K562 (cell line): ENCODE measurements around the gene YIF1A. TPM values are rescaled to one million over a fixed set of nuclear protein-coding genes. Genes with fewer than 3 reads are reported as not detected.

Source experiments
- ARHGAP35 ChIP-seq: fragments of 450-650 bp; IDR thresholded peaks from 2 replicates; pipeline ENCODE4 v1.6.1; 2018; ENCODE audit not compliant: partially characterized antibody
- BCL6 ChIP-seq: fragments of 250-450 bp; sonication (Bioruptor Pico); IDR thresholded peaks from 2 replicates; pipeline ENCODE4 v1.4.0; 2020
- CTBP1 ChIP-seq: fragments of 450-650 bp; IDR thresholded peaks from 2 replicates; pipeline ENCODE4 v1.6.1; 2016; ENCODE audit warnings: borderline replicate concordance
- ELF2 ChIP-seq: fragments of 250-450 bp; sonication (Bioruptor Pico); IDR thresholded peaks from 2 replicates; pipeline ENCODE4 v1.5.0; 2021; ENCODE audit warnings: mild to moderate bottlenecking
- HDAC2 ChIP-seq: fragments of 450-650 bp; IDR thresholded peaks from 2 replicates; pipeline ENCODE4 v1.6.1; 2016; ENCODE audit warnings: mild to moderate bottlenecking
- HMG20A ChIP-seq: fragments of 450-650 bp; formaldehyde crosslinking; conservative IDR thresholded peaks from 2 replicates; pipeline ENCODE4 v1.4.0; 2020; ENCODE audit warnings: mild to moderate bottlenecking, mixed read lengths
- KLF1 ChIP-seq: fragments of 450-650 bp; IDR thresholded peaks from 2 replicates; pipeline ENCODE4 v1.6.1; 2016; ENCODE audit warnings: missing genetic modification characterization, missing compliant biosample characterization
- NR2C1 ChIP-seq, 2 experiments: fragments of 450-650 bp; IDR thresholded peaks; 2 replicates each; pipeline ENCODE4 v1.6.1; 2017; ENCODE audit warnings: mild to moderate bottlenecking in 2 of 2, antibody characterized with exemption in 1 of 2, inconsistent platforms in 1 of 2, missing compliant biosample characterization in 1 of 2, missing genetic modification characterization in 1 of 2
- NR2C2 ChIP-seq, 2 experiments: fragments of 200-800 bp in 1 of 2; sonication (Bioruptor generic) in 1 of 2; sonication (generic) in 1 of 2; formaldehyde crosslinking in 1 of 2; IDR thresholded peaks; 2 replicates each; pipeline versions ENCODE4 v1.6.1 to v1.8.0; 2016 to 2022; ENCODE audit warnings: mild to moderate bottlenecking in 1 of 2, missing compliant biosample characterization in 1 of 2, missing genetic modification characterization in 1 of 2, missing genetic modification reagents in 1 of 2
- POU5F1 ChIP-seq: fragments of 150-350 bp; IDR thresholded peaks from 2 replicates; pipeline ENCODE4 v1.6.1; 2014; ENCODE audit warnings: borderline replicate concordance, low read length, low read depth, mild to moderate bottlenecking; ENCODE audit not compliant: partially characterized antibody
- PRMT5 ChIP-seq: sonication (generic); formaldehyde crosslinking; IDR thresholded peaks from 2 replicates; pipeline ENCODE4 v1.5.0; 2020; ENCODE audit warnings: missing genetic modification reagents
- PURB ChIP-seq: sonication (generic); formaldehyde crosslinking; IDR thresholded peaks from 2 replicates; pipeline ENCODE4 v1.9.0; 2021; ENCODE audit warnings: low read depth, mild to moderate bottlenecking, missing genetic modification reagents
- RAD51 ChIP-seq: fragments of 450-650 bp; IDR thresholded peaks from 2 replicates; pipeline ENCODE4 v1.7.1; 2016; ENCODE audit warnings: low read depth, mild to moderate bottlenecking, borderline replicate concordance
- RHOXF2B ChIP-seq: fragments of 250-450 bp; sonication (Bioruptor Pico); conservative IDR thresholded peaks from 2 replicates; pipeline ENCODE4 v1.5.1; 2021
- SAFB ChIP-seq: fragments of 200-400 bp; formaldehyde crosslinking; IDR thresholded peaks from 2 replicates; pipeline ENCODE4 v1.6.1; 2017; ENCODE audit warnings: low read depth, low read length, borderline replicate concordance
- SIN3B ChIP-seq: fragments of 450-650 bp; IDR thresholded peaks from 2 replicates; pipeline ENCODE4 v1.6.1; 2017; ENCODE audit warnings: low read depth, mild to moderate bottlenecking, moderate library complexity
- SNRNP70 ChIP-seq: fragments of 200-400 bp; formaldehyde crosslinking; optimal IDR thresholded peaks from 2 replicates; pipeline ENCODE3; 2017; ENCODE audit warnings: low read depth, low read length
- TAF7 ChIP-seq: fragments of 450-650 bp; IDR thresholded peaks from 2 replicates; pipeline ENCODE4 v1.6.1; 2016; ENCODE audit warnings: missing genetic modification characterization, missing compliant biosample characterization
- ZNF197 ChIP-seq: fragments of 200-800 bp; sonication (Bioruptor generic); IDR thresholded peaks from 2 replicates; pipeline ENCODE4 v1.6.1; 2016; ENCODE audit warnings: low read depth, missing genetic modification characterization, missing compliant biosample characterization
- ZNF263 ChIP-seq: sonication (generic); formaldehyde crosslinking; IDR thresholded peaks from 2 replicates; pipeline ENCODE4 v1.8.0; 2022; ENCODE audit warnings: mild to moderate bottlenecking, missing genetic modification reagents, borderline replicate concordance
- ZNF586 ChIP-seq: fragments of 450-650 bp; formaldehyde crosslinking; conservative IDR thresholded peaks from 2 replicates; pipeline ENCODE4 v1.4.0; 2020; ENCODE audit warnings: mild to moderate bottlenecking, moderate library complexity
- ZNF695 ChIP-seq: fragments of 450-650 bp; formaldehyde crosslinking; IDR thresholded peaks from 2 replicates; pipeline ENCODE4 v1.4.0; 2020; ENCODE audit warnings: mild to moderate bottlenecking, moderate library complexity
- ZSCAN32 ChIP-seq: fragments of 450-650 bp; formaldehyde crosslinking; IDR thresholded peaks from 2 replicates; pipeline ENCODE4 v1.4.0; 2020; ENCODE audit warnings: mild to moderate bottlenecking, moderate library complexity
- polyA plus RNA-seq, 8 experiments: library from polyadenylated mRNA; depleted of rRNA in 4 of 8; stranded (reverse) in 5 of 8; unstranded in 3 of 8; fragments of >200 nt; fragmentation: Nextera tagmentation in 2 of 8; fragmentation: Illumina TruSeq in 1 of 8; extraction: Ambion mirVana in 2 of 8; extraction: Trizol in 1 of 8; gene quantifications; 2 replicates each; pipeline versions ENCODE4 v1.2.1 to v1.2.3, GENCODE V29; 2011 to 2014; ENCODE audit warnings: inconsistent platforms in 1 of 8, missing spikeins in 1 of 8
- total RNA-seq, 7 experiments: library from RNA; depleted of rRNA in 6 of 7; stranded (reverse); fragments of >200 nt in 6 of 7; fragmentation: Illumina TruSeq in 2 of 7; extraction: Trizol in 2 of 7; gene quantifications; 2 replicates each; pipeline versions ENCODE4 v1.2.1 to v1.2.3, GENCODE V29; 2011 to 2021; ENCODE audit warnings: low replicate concordance in 1 of 7
- TF ChIP-seq, protein P1 (sequence below): sonication (generic); formaldehyde crosslinking; IDR thresholded peaks from 2 replicates; pipeline ENCODE4 v1.8.1; 2023; ENCODE audit warnings: mild to moderate bottlenecking, missing genetic modification reagents, moderate library complexity
- TF ChIP-seq, protein P2 (sequence below): fragments of 250-450 bp; sonication (Bioruptor Pico); IDR thresholded peaks from 2 replicates; pipeline ENCODE4 v1.9.0; 2021; ENCODE audit warnings: mild to moderate bottlenecking
- TF ChIP-seq, protein P3 (sequence below): fragments of 250-450 bp; sonication (Bioruptor Pico); IDR thresholded peaks from 2 replicates; pipeline ENCODE4 v1.4.0; 2020; ENCODE audit warnings: mild to moderate bottlenecking, moderate library complexity

Gene YIF1A
- total and polyA plus RNA-seq, 9 of the 15 experiments (the other 6 are each of a cell fraction or from before 2014, with no cell fraction given) = 8.6 to 121 (median 77.2) TPM

DNA sequence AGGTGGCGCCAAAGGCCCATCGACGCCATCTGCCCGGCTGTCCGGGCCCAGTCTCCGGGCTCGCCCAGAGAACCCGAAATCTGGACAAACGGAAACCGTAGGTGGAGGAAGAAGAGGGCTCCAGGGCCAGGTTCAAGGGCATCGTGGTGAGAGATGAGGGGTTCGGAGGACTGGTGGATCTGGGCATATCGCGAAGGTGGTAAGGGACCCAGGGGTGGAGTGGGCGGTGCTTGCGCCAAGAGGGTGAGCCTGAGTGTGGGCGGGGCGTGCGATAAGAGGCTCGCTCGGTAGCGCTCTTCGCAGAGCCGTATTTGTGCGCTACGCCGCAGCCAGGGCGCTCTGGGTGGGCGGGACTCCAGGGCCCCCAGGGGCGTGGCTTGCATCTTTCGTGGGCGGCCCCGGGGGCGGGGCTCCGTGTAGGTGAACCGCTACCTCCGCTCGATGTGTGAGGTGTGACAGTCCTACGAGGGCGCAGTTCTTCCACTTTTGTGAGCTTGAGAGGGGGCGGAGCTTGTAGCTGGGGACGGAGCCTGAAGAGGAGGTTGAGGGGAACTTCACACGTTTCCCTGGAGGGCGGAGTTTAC, 23.1 kb upstream of the YIF1A start (continued):
- TF ChIP-seq SNRNP70 = no peak
- TF ChIP-seq, protein P1, sequence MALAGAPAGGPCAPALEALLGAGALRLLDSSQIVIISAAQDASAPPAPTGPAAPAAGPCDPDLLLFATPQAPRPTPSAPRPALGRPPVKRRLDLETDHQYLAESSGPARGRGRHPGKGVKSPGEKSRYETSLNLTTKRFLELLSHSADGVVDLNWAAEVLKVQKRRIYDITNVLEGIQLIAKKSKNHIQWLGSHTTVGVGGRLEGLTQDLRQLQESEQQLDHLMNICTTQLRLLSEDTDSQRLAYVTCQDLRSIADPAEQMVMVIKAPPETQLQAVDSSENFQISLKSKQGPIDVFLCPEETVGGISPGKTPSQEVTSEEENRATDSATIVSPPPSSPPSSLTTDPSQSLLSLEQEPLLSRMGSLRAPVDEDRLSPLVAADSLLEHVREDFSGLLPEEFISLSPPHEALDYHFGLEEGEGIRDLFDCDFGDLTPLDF (CRISPR knock-in tag) = 0 out of 2 replicates have a peak, but pooled peaks have one; percentile 80
- TF ChIP-seq CTBP1 = peak; percentile 94
- TF ChIP-seq ZNF263 (CRISPR knock-in tag) = peak; percentile 27; the same call in 1 of the 2 replicates
- TF ChIP-seq PURB (CRISPR knock-in tag) = no peak
- no peak for TF ChIP-seq ELF2 (CRISPR knock-in tag)
- TF ChIP-seq, protein P2, sequence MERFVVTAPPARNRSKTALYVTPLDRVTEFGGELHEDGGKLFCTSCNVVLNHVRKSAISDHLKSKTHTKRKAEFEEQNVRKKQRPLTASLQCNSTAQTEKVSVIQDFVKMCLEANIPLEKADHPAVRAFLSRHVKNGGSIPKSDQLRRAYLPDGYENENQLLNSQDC (CRISPR knock-in tag) = no peak
- no peak for TF ChIP-seq ZSCAN32 (CRISPR knock-in tag)
- TF ChIP-seq ARHGAP35 = no peak
- TF ChIP-seq SAFB = no peak
- TF ChIP-seq HMG20A (CRISPR knock-in tag) = no peak
- TF ChIP-seq KLF1 (tag) = peak; percentile 56; the same call in 1 of the 2 replicates
- no peak for TF ChIP-seq RHOXF2B
- TF ChIP-seq PRMT5 (CRISPR knock-in tag) = no peak
- TF ChIP-seq NR2C2 (CRISPR knock-in tag; IDR thresholded peaks at IDR 0.05) = peak; percentile 40
- TF ChIP-seq NR2C2 (tag; IDR thresholded peaks at IDR 0.05) = no peak
- no peak for TF ChIP-seq RAD51
- TF ChIP-seq SIN3B = no peak
- peak; percentile 93 for TF ChIP-seq HDAC2
- TF ChIP-seq, protein P3, sequence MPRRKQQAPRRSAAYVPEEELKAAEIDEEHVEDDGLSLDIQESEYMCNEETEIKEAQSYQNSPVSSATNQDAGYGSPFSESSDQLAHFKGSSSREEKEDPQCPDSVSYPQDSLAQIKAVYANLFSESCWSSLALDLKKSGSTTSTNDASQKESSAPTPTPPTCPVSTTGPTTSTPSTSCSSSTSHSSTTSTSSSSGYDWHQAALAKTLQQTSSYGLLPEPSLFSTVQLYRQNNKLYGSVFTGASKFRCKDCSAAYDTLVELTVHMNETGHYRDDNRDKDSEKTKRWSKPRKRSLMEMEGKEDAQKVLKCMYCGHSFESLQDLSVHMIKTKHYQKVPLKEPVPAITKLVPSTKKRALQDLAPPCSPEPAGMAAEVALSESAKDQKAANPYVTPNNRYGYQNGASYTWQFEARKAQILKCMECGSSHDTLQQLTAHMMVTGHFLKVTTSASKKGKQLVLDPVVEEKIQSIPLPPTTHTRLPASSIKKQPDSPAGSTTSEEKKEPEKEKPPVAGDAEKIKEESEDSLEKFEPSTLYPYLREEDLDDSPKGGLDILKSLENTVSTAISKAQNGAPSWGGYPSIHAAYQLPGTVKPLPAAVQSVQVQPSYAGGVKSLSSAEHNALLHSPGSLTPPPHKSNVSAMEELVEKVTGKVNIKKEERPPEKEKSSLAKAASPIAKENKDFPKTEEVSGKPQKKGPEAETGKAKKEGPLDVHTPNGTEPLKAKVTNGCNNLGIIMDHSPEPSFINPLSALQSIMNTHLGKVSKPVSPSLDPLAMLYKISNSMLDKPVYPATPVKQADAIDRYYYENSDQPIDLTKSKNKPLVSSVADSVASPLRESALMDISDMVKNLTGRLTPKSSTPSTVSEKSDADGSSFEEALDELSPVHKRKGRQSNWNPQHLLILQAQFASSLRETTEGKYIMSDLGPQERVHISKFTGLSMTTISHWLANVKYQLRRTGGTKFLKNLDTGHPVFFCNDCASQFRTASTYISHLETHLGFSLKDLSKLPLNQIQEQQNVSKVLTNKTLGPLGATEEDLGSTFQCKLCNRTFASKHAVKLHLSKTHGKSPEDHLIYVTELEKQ (CRISPR knock-in tag) = no peak
- no peak for TF ChIP-seq TAF7 (tag)
- no peak for TF ChIP-seq ZNF586 (CRISPR knock-in tag)
- no peak for TF ChIP-seq ZNF197 (CRISPR knock-in tag)
- no peak for TF ChIP-seq ZNF695
- no peak for TF ChIP-seq BCL6
- no peak; the same call in 1 of the 2 replicates for TF ChIP-seq NR2C1 (IDR thresholded peaks at IDR 0.05)
- TF ChIP-seq NR2C1 (tag; IDR thresholded peaks at IDR 0.05) = no peak
- no peak for TF ChIP-seq POU5F1
